ENCODE measurements around the gene HOXB4. TPM values are rescaled to one million over a fixed set of nuclear protein-coding genes. Genes with fewer than 3 reads are reported as not detected.

HOXB4 gene
- polyA plus RNA-seq (ENCODE audit: insufficient read length in 12 of 12) = 1 to 10 TPM in 9 of 12 donors, under 1 TPM in 2, not detected in 1; 0.69 to 4.5 (median 2.2) TPM
- long read RNA-seq, donor 1, transcript HOXB4-201 (2 exons, 3,757 nt) = major isoform, 9 of 9 reads
- long read RNA-seq, donor 1, partial matches to known transcripts = 0 of 9 reads
- long read RNA-seq, donor 1, other reads (novel, unspliced or antisense) = 0 of 9 reads
- long read RNA-seq, donor 2, partial matches to known transcripts = 0 of 2 reads
- long read RNA-seq, donor 2, other reads (novel, unspliced or antisense) = 0 of 2 reads
- long read RNA-seq, donor 3, partial matches to known transcripts = 0 of 2 reads
- long read RNA-seq, donor 3, other reads (novel, unspliced or antisense) = 0 of 2 reads
- long read RNA-seq, donor 4 = 0 reads
- long read RNA-seq, donor 5, transcript HOXB4-201 (2 exons, 3,757 nt) = major isoform, 10 of 10 reads
- long read RNA-seq, donor 5, partial matches to known transcripts = 0 of 10 reads
- long read RNA-seq, donor 5, other reads (novel, unspliced or antisense) = 0 of 10 reads
- long read RNA-seq, donor 6 = 0 reads
- long read RNA-seq, donor 7, partial matches to known transcripts = 0 of 1 reads
- long read RNA-seq, donor 7, other reads (novel, unspliced or antisense) = 0 of 1 reads
- long read RNA-seq, donor 8, partial matches to known transcripts = 0 of 2 reads
- long read RNA-seq, donor 8, other reads (novel, unspliced or antisense) = 0 of 2 reads
- long read RNA-seq, donor 9, partial matches to known transcripts = 0 of 1 reads
- long read RNA-seq, donor 9, other reads (novel, unspliced or antisense) = 0 of 1 reads
- long read RNA-seq, donor 10, partial matches to known transcripts = 0 of 1 reads
- long read RNA-seq, donor 10, other reads (novel, unspliced or antisense) = 0 of 1 reads
- long read RNA-seq, donor 11, partial matches to known transcripts = 0 of 1 reads
- long read RNA-seq, donor 11, other reads (novel, unspliced or antisense) = 0 of 1 reads

- peak; percentile 70 for DNase-seq
These were observed at the start of gene HOXB4 for GRCh38 chr17:48577946-48578615. Gene HOXB4 (minus strand): TSS chr17:48578350. CDS start chr17:48578319, 31 bp downstream.

GRCh38 chr17:48627118-48627597 lies 49.0 kb upstream of the HOXB4 start:
- no peak for DNase-seq

GRCh38 chr17:48626245-48627117 lies 48.3 kb upstream of the HOXB4 start, which contains the start of gene HOXB9:
Gene HOXB9 (minus strand): TSS chr17:48626358. CDS start chr17:48626269, 89 bp downstream.
- no peak for DNase-seq

- DNase-seq = no peak
These were observed 47.5 kb upstream of the HOXB4 start for GRCh38 chr17:48625495-48626244.

- DNase-seq = no peak
These were observed 46.7 kb upstream of the HOXB4 start for GRCh38 chr17:48624544-48625494.

- DNase-seq = no peak
These were observed 46.0 kb upstream of the HOXB4 start for GRCh38 chr17:48624118-48624517.

- DNase-seq = no peak
These were observed 45.4 kb upstream of the HOXB4 start for GRCh38 chr17:48623583-48623982.

- DNase-seq = no peak
These were observed 44.7 kb upstream of the HOXB4 start for GRCh38 chr17:48622857-48623256.

- no peak for DNase-seq
These were observed 43.6 kb upstream of the HOXB4 start for GRCh38 chr17:48621410-48622392.

GRCh38 chr17:48620461-48621139 lies 42.5 kb upstream of the HOXB4 start:
- no peak for DNase-seq

GRCh38 chr17:48619826-48620449 lies 41.8 kb upstream of the HOXB4 start:
- DNase-seq = no peak

GRCh38 chr17:48618256-48618896 lies 40.2 kb upstream of the HOXB4 start:
- DNase-seq = peak; percentile 88

GRCh38 chr17:48617471-48618255 lies 39.5 kb upstream of the HOXB4 start:
- no peak for DNase-seq

GRCh38 chr17:48616717-48617470 lies 38.7 kb upstream of the HOXB4 start:
- no peak for DNase-seq

Data from muscle of arm (tissue), 14 donors.